K562 (cell line): ENCODE results near the gene ART4. TPM values are rescaled to one million over a fixed set of nuclear protein-coding genes. Genes with fewer than 3 reads are reported as not detected.

Experiments
- ATAC-seq: fragments of 200-7000 bp; cut with Tn5 transposase; 3 replicates; pipeline ENCODE4 v1.9.1; 2020; ENCODE audit warnings: moderate library complexity
- BruUV-seq: library from RNA; stranded (reverse); fragments of 400-500 nt; replicated peaks from 2 replicates; lab custom pipeline; 2021; lab: Mats Ljungman, UMichigan
- CTCF ChIA-PET: fragments of 300-600 bp; formaldehyde crosslinking; extraction: SDS; loops from one replicate; lab custom pipeline; 2021; ENCODE audit warnings: low intra/inter-chr PET ratio; lab: Yijun Ruan, JAX
- POLR2A ChIA-PET: fragments of 300-600, 350-650 bp; sonication (Branson Sonifier 250); formaldehyde crosslinking; extraction: SDS; loops from one replicate; lab custom pipeline; 2021; ENCODE audit warnings: antibody characterized with exemption, inconsistent platforms; lab: Yijun Ruan, JAX
- DNase-seq, 4 experiments: peaks; one replicate each; pipeline versions ENCODE4 v3.0.0 to v3.0.0-alpha.2; 2011 to 2018; ENCODE audit warnings: low spot score in 3 of 4, mixed read lengths in 3 of 4; ENCODE audit errors: extremely low read depth in 1 of 4
- FAIRE-seq: peaks from 2 replicates; lab custom pipeline; 2011; peaks lifted over from hg19 to GRCh38; lab: Jason Lieb, UNC
- H2AFZ ChIP-seq: 2 replicates; pipeline ENCODE4 v1.6.0; 2011; ENCODE audit warnings: low read depth, low read length, control low read depth, inconsistent platforms
- H3K27ac ChIP-seq: fragments of 200-600 bp; 3 replicates; pipeline ENCODE4 v1.8.0; 2011; ENCODE audit warnings: low read depth, mild to moderate bottlenecking, control low read depth, inconsistent platforms, low read length, moderate library complexity, mixed read lengths; ENCODE audit errors: extremely low read depth
- H3K27me3 ChIP-seq, 2 experiments: fragments of 300-600 bp in 1 of 2; 2 replicates in 1 of 2; 3 replicates in 1 of 2; pipeline versions ENCODE4 v1.6.0 to v1.8.0; 2011; ENCODE audit warnings: inconsistent platforms in 2 of 2, low read length in 2 of 2, mild to moderate bottlenecking in 1 of 2, mixed read lengths in 1 of 2, moderate library complexity in 1 of 2; ENCODE audit not compliant: control insufficient read depth in 2 of 2, insufficient read depth in 2 of 2
- H3K36me3 ChIP-seq: fragments of 300-600 bp; 3 replicates; pipeline ENCODE4 v1.8.0; 2011; ENCODE audit warnings: mild to moderate bottlenecking, low read length, inconsistent platforms; ENCODE audit not compliant: control insufficient read depth, insufficient read depth
- H3K4me1 ChIP-seq, 2 experiments: fragments of 200-600 bp in 1 of 2; replicated peaks in 1 of 2; 2 replicates in 1 of 2; 3 replicates in 1 of 2; pipeline versions ENCODE4 v1.5.1 to v1.8.0; 2011; ENCODE audit warnings: inconsistent platforms in 2 of 2, low read length in 2 of 2, mild to moderate bottlenecking in 1 of 2, mixed read lengths in 1 of 2, moderate library complexity in 1 of 2; ENCODE audit not compliant: control insufficient read depth in 2 of 2, insufficient read depth in 2 of 2
- H3K4me2 ChIP-seq: 2 replicates; pipeline ENCODE4 v1.6.1; 2011; ENCODE audit warnings: low read length, control low read depth, inconsistent platforms, mixed read lengths; ENCODE audit not compliant: insufficient read depth
- H3K4me3 ChIP-seq: fragments of 200-600 bp; sonication (generic), shearing (Covaris generic); 2 replicates; pipeline ENCODE4 v1.5.1; 2016; ENCODE audit warnings: control low read depth, inconsistent platforms
- H3K79me2 ChIP-seq: fragments of 200-600 bp; 3 replicates; pipeline ENCODE4 v1.8.0; 2011; ENCODE audit warnings: low read length, inconsistent platforms; ENCODE audit not compliant: control insufficient read depth, insufficient read depth
- H3K9ac ChIP-seq, 2 experiments: 2 replicates each; pipeline versions ENCODE4 v1.6.0 to v1.6.1; 2011; ENCODE audit warnings: low read depth in 2 of 2, low read length in 2 of 2, control low read depth in 1 of 2, inconsistent platforms in 1 of 2, mild to moderate bottlenecking in 1 of 2, mixed read lengths in 1 of 2; ENCODE audit not compliant: insufficient read depth in 1 of 2
- H3K9me1 ChIP-seq: one replicate; pipeline ENCODE4 v1.6.0; 2011; ENCODE audit warnings: inconsistent platforms, mild to moderate bottlenecking, low read length, moderate library complexity; ENCODE audit not compliant: control insufficient read depth, insufficient read depth
- H3K9me3 ChIP-seq: replicated peaks from 2 replicates; pipeline ENCODE4 v1.5.1; 2011; ENCODE audit warnings: low read depth, low read length, inconsistent platforms; ENCODE audit not compliant: control insufficient read depth, insufficient read depth
- H4K20me1 ChIP-seq: replicated peaks from 2 replicates; pipeline ENCODE4 v1.6.1; 2011; ENCODE audit warnings: low read length, inconsistent platforms, mixed read lengths; ENCODE audit not compliant: control insufficient read depth, insufficient read depth
- BRF1 ChIP-seq: IDR thresholded peaks from 3 replicates; pipeline ENCODE4 v1.6.1; 2011; ENCODE audit warnings: borderline replicate concordance, mild to moderate bottlenecking; ENCODE audit not compliant: insufficient read length; ENCODE audit errors: extremely low read depth
- ESRRA ChIP-seq: fragments of 450-650 bp; IDR thresholded peaks from 2 replicates; pipeline ENCODE4 v1.6.1; 2014; ENCODE audit warnings: low read depth, mild to moderate bottlenecking, moderate library complexity, borderline replicate concordance
- FOXM1 ChIP-seq, 2 experiments: fragments of 450-650 bp in 1 of 2; sonication (generic) in 1 of 2; formaldehyde crosslinking in 1 of 2; IDR thresholded peaks; 2 replicates each; pipeline versions ENCODE4 v1.6.1 to v1.9.0; 2017 to 2022; ENCODE audit warnings: low read depth in 2 of 2, mild to moderate bottlenecking in 2 of 2, missing genetic modification reagents in 1 of 2, moderate library complexity in 1 of 2
- FOXP1 ChIP-seq: sonication (generic); formaldehyde crosslinking; IDR thresholded peaks from 2 replicates; pipeline ENCODE4 v1.8.0; 2022; ENCODE audit warnings: mild to moderate bottlenecking, missing genetic modification reagents
- HMGXB4 ChIP-seq: sonication (generic); formaldehyde crosslinking; IDR thresholded peaks from 2 replicates; pipeline ENCODE4 v1.8.1; 2023; ENCODE audit warnings: mild to moderate bottlenecking, missing genetic modification reagents
- MXD1 ChIP-seq: fragments of 250-450 bp; sonication (Bioruptor Pico); IDR thresholded peaks from 2 replicates; pipeline ENCODE4 v1.8.0; 2021; ENCODE audit warnings: borderline replicate concordance, mild to moderate bottlenecking, moderate library complexity; ENCODE audit not compliant: poor library complexity, severe bottlenecking
- PHTF2 ChIP-seq: fragments of 250-450 bp; sonication (Bioruptor Pico); IDR thresholded peaks from 2 replicates; pipeline ENCODE4 v1.5.0; 2021; ENCODE audit warnings: mild to moderate bottlenecking
- SAFB ChIP-seq: fragments of 200-400 bp; formaldehyde crosslinking; IDR thresholded peaks from 2 replicates; pipeline ENCODE4 v1.6.1; 2017; ENCODE audit warnings: low read depth, low read length, borderline replicate concordance
- TCFL5 ChIP-seq: fragments of 250-450 bp; sonication (Bioruptor Pico); conservative IDR thresholded peaks from 2 replicates; pipeline ENCODE4 v1.6.1; 2021; ENCODE audit warnings: mild to moderate bottlenecking, moderate library complexity, matching md5 sums
- XRCC5 ChIP-seq: fragments of 200-400 bp; formaldehyde crosslinking; IDR thresholded peaks from 2 replicates; pipeline ENCODE4 v1.6.1; 2017; ENCODE audit warnings: low read depth, mild to moderate bottlenecking, low read length
- WGBS: fragments of 100-300 bp; shearing (Covaris generic); methylation state at CpG from one replicate; pipeline ENCODE4 v1.1.6; 2016; ENCODE audit warnings: low coverage, mixed read lengths; ENCODE audit not compliant: insufficient coverage; ENCODE audit errors: missing lambda C conversion rate; 5-methylcytosine and 5-hydroxymethylcytosine counted together
- in situ Hi-C: fragments of 300-500 bp; cut with MboI; formaldehyde crosslinking; loops from 4 replicates; pipeline ENCODE4 v1.15.0; 2018; ENCODE audit warnings: inconsistent platforms, mixed read lengths
- intact Hi-C: fragments of 100-400 bp; cut with micrococcal nuclease; formaldehyde crosslinking; loops from 2 replicates; pipeline ENCODE4 v1.14.2; 2022
- polyA plus RNA-seq, 8 experiments: library from polyadenylated mRNA; depleted of rRNA in 4 of 8; stranded (reverse) in 5 of 8; unstranded in 3 of 8; fragments of >200 nt; fragmentation: Nextera tagmentation in 2 of 8; fragmentation: Illumina TruSeq in 1 of 8; extraction: Ambion mirVana in 2 of 8; extraction: Trizol in 1 of 8; gene quantifications; 2 replicates each; pipeline versions ENCODE4 v1.2.1 to v1.2.3, GENCODE V29; 2011 to 2014; ENCODE audit warnings: inconsistent platforms in 1 of 8, missing spikeins in 1 of 8
- total RNA-seq, 7 experiments: library from RNA; depleted of rRNA in 6 of 7; stranded (reverse); fragments of >200 nt in 6 of 7; fragmentation: Illumina TruSeq in 2 of 7; extraction: Trizol in 2 of 7; gene quantifications; 2 replicates each; pipeline versions ENCODE4 v1.2.1 to v1.2.3, GENCODE V29; 2011 to 2021; ENCODE audit warnings: low replicate concordance in 1 of 7
- TF ChIP-seq, protein P1 (sequence below), 2 experiments: fragments of 450-650 bp in 1 of 2; sonication (generic) in 1 of 2; formaldehyde crosslinking in 1 of 2; IDR thresholded peaks in 1 of 2; conservative IDR thresholded peaks in 1 of 2; 2 replicates each; pipeline versions ENCODE4 v1.6.1 to v1.8.1; 2016 to 2023; ENCODE audit warnings: mild to moderate bottlenecking in 2 of 2, moderate library complexity in 2 of 2, inconsistent platforms in 1 of 2, missing genetic modification reagents in 1 of 2

The ART4 gene
- total and polyA plus RNA-seq, 9 of the 15 experiments (the other 6 are each of a cell fraction or from before 2014, with no cell fraction given) = 0.07 TPM; not detected in 8

DNA sequence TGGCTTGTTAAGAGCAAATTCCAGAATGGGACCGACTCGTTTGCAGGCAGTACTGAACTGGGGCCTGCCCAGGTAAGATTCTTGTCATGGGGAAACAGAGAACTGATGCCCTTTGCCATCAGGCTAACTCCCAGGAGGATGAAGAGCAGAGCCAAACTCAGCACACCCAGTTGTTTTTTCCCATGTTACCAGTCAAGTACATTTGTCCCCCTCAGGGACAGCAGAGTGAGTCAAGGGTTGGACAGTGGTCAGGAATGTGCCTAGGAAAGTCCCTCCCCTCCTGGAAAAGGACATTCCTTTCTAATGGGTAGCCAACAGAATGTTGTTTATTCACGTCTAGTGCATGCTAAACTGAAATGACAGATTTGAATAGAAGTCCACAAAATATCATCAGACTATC, 1.6 kb downstream of the ART4 start:
- Histone ChIP-seq H3K9me3 (no peaks in the 10 kb centered on the region), H3K9ac (no peak overlapping the region), H3K27ac (no peak overlapping the region), H3K79me2 (no peaks in the 10 kb centered on the region), H3K4me1 (peaks cover 0 to 13% of the 10 kb centered on the region in 2 experiments; a peak in 2 of 5 replicates), H3K36me3 (no peaks in the 10 kb centered on the region), H2AFZ (no peak overlapping the region), H3K27me3 (no peaks in the 10 kb centered on the region), H3K9me1 (no peaks in the 10 kb centered on the region), H3K4me3 (no peak overlapping the region), H4K20me1 (no peaks in the 10 kb centered on the region), H3K4me2 (no peak overlapping the region)
- no peak for FAIRE-seq
- intact Hi-C loops = loop anchor here (5.0 to 10.0 kb wide), 2 partner anchors 39 to 83 kb away; partner anchors contain the start of genes C12orf60 and WBP11
- WGBS = 30% methylated on average over 3 of the region's 3 CpGs
- ChIA-PET POLR2A (no interaction called here), CTCF (no interaction called here)
- BruUV-seq = no TSS peak
- no peak for DNase-seq
- in situ Hi-C loops = loop anchor here (10.0 kb wide), 1 partner anchor 153 kb away; no protein-coding TSS in a partner anchor
- ATAC-seq = no peak
- TF ChIP-seq ESRRA (no peak), SAFB (no peak), HMGXB4 (CRISPR knock-in tag) (no peak), TCFL5 (CRISPR knock-in tag) (no peak), XRCC5 (no peak), PHTF2 (CRISPR knock-in tag) (no peak), BRF1 (no peak), FOXP1 (CRISPR knock-in tag) (no peak), FOXM1 (IDR thresholded peaks at IDR 0.05; ENCODE audit: low read depth) (no peak), FOXM1 (CRISPR knock-in tag; IDR thresholded peaks at IDR 0.05; ENCODE audit: low read depth) (no peak), MXD1 (CRISPR knock-in tag) (no peak)
- TF ChIP-seq, protein P1, sequence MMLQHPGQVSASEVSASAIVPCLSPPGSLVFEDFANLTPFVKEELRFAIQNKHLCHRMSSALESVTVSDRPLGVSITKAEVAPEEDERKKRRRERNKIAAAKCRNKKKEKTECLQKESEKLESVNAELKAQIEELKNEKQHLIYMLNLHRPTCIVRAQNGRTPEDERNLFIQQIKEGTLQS (IDR thresholded peaks at IDR 0.05) = no peak
- TF ChIP-seq, protein P1 (CRISPR knock-in tag; conservative IDR thresholded peaks at IDR 0.05) = no peak
